Pulmonary artery endothelial cell (primary cell): Measurements from ENCODE around the gene RALB. TPM values are rescaled to one million over a fixed set of nuclear protein-coding genes. Genes with fewer than 3 reads are reported as not detected.
A peak's percentile ranks its signal among the peaks of the same experiment; 100 is the strongest.

ENCODE experiments used
- DNase-seq: peaks from one replicate; pipeline ENCODE4 v3.0.0-alpha.2; 2011; ENCODE audit warnings: low read depth, low spot score
- total RNA-seq: library from RNA; depleted of rRNA; stranded (reverse); fragments of >200 nt; gene quantifications from 2 replicates; pipeline ENCODE4 v1.2.3, GENCODE V29; 2014

RALB gene
- total RNA-seq, 1 donor from 2014 or later, result 163 TPM

DNA sequence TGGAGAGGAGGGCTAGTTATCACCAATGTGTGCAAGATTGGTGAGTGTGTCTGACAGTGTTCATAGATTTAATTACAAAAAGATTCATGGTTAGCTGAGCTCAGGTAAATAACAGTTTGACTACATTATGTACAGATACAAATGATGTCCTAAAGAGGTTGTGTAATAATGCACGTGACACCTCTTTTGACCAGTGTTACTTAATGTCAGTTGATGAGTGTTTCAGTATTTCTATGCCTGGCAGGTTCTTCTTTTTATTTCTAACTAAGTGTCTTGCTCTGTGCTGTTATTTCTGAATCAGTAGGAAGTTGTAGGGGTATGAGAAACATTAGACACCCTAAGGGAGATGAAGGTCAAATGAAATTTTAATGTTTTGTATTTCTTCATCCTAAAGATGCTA is 85.4 kb downstream of the RALB start:
- DNase-seq, result no peak

- no peak for DNase-seq
Observed at GRCh38 chr2:120341977-120342376, 89.3 kb downstream of the RALB start.

- no peak for DNase-seq
Observed at GRCh38 chr2:120342446-120342845, 89.8 kb downstream of the RALB start.

DNA sequence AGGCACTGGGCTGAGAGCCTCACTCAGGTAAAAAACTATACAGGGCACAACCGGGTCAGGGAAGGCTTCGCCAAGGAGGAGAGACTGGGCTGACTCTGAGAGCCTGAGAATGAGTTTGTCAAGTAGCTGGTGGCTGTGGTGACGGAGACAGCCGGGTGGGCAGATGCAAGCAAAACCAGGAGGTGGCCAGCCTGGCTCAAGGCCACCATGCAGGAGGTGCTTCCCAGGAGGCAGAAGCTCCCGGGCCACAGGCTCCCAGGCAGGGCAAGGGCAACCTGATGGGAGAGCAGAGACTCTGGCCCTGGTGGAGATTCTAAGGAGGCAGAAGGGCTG is 90.4 kb downstream of the RALB start:
- DNase-seq, result no peak

DNA sequence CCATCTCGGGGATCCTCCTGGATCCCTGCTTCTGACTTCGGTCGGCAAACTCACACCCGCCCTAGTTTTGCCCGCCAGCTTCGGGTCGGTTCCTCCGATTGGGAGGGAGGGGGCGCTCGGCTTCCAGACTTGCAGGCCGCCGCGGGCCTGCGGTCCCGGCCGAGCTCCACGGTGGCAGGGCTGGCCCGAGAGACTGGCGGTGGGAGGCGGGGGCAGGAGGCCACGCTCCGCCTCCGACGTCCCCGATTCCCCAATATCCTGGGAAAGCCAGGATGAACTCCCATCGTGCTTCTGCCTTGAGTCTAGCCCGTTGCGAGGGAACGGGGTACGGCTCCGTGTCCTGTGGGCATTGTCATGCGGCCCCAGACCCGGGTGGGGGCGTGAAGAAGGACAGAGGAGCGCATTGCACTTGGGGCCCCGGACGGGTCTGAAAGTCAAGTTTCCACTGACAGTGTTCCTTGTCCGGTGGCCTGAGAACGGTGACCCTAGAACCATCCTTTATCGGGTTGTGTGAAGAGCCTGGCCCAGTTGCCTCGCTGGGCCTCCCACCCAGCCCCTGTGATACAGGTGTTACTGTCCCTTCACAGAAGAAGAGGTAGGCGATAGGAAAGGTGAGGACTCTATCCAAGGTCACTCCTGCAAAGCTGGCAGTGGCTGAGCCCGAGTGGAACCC is 90.9 kb downstream of the RALB start:
- peak; percentile 19 for DNase-seq

Other genes with a start within 250 kb of the RALB start
- 29.8 and 44.8 TPM in 2 replicates for gene EPB41L5, start 239.8 kb upstream of the RALB start, total RNA-seq
- 27.4 and 31.3 TPM in 2 replicates for gene TMEM185B, start 29.5 kb upstream of the RALB start, total RNA-seq
- 0.25 and 1.7 TPM in 2 replicates for gene INHBB, start 93.3 kb downstream of the RALB start, total RNA-seq